Endothelial cell of umbilical vein (primary cell): ENCODE measurements around the gene SLC35G6. TPM values are rescaled to one million over a fixed set of nuclear protein-coding genes. Genes with fewer than 3 reads are reported as not detected.
"Not testable (repeated sequence)": the region's sequence is repeated elsewhere in the genome, so short reads cannot be mapped to it uniquely, and the experiment has no call there.

Experiments used
- BruUV-seq: library from RNA; stranded (reverse); fragments of 400-500 nt; replicated peaks from 2 replicates; lab custom pipeline; 2021; lab: Mats Ljungman, UMichigan
- CTCF ChIA-PET: fragments of 300-600, 350-600 bp; sonication (Branson Sonifier 250); formaldehyde crosslinking; loops from one replicate; lab custom pipeline; 2021; ENCODE audit warnings: antibody characterized with exemption, inconsistent platforms; lab: Charles Lee
- POLR2A ChIA-PET: fragments of 300-600, 350-600 bp; sonication (Branson Sonifier 250); formaldehyde crosslinking; loops from one replicate; lab custom pipeline; 2021; ENCODE audit warnings: antibody characterized with exemption, inconsistent platforms; lab: Charles Lee
- DNase-seq: peaks from one replicate; pipeline ENCODE4 v3.0.0-alpha.2; 2011; ENCODE audit warnings: low read depth, low spot score
- FAIRE-seq: peaks from 2 replicates; lab custom pipeline; 2011; peaks lifted over from hg19 to GRCh38; lab: Jason Lieb, UNC
- H2AFZ ChIP-seq: 2 replicates; pipeline ENCODE4 v1.6.0; 2012; ENCODE audit warnings: low read depth, low read length, control low read depth, inconsistent platforms
- H3K27ac ChIP-seq: 2 replicates; pipeline ENCODE4 v1.5.1; 2011; ENCODE audit warnings: low read depth, mild to moderate bottlenecking, control low read depth, low read length, moderate library complexity; ENCODE audit not compliant: insufficient read depth
- H3K27me3 ChIP-seq, 2 experiments: 2 replicates each; pipeline versions ENCODE4 v1.6.0 to v1.6.1; 2011; ENCODE audit warnings: low read length in 2 of 2, mixed read lengths in 1 of 2; ENCODE audit not compliant: control insufficient read depth in 2 of 2, insufficient read depth in 2 of 2
- H3K36me3 ChIP-seq, 2 experiments: 2 replicates in 1 of 2; 3 replicates in 1 of 2; pipeline ENCODE4 v1.5.1; 2011; ENCODE audit warnings: low read length in 2 of 2, mild to moderate bottlenecking in 1 of 2, moderate library complexity in 1 of 2; ENCODE audit not compliant: control insufficient read depth in 2 of 2, insufficient read depth in 2 of 2; ENCODE audit errors: extremely low read depth in 1 of 2
- H3K4me1 ChIP-seq: 3 replicates; pipeline ENCODE4 v1.5.1; 2011; ENCODE audit warnings: mild to moderate bottlenecking, low read length; ENCODE audit not compliant: control insufficient read depth, insufficient read depth; ENCODE audit errors: extremely low read depth
- H3K4me2 ChIP-seq: 2 replicates; pipeline ENCODE4 v1.6.1; 2011; ENCODE audit warnings: low read length, control low read depth, mixed read lengths; ENCODE audit not compliant: insufficient read depth
- H3K4me3 ChIP-seq, 3 experiments: fragments of 200-600 bp in 1 of 3; sonication (generic), shearing (Covaris generic) in 1 of 3; replicated peaks in 1 of 3; 2 replicates each; pipeline ENCODE4 v1.5.1; 2011 to 2016; ENCODE audit warnings: control low read depth in 3 of 3, low read length in 3 of 3, mild to moderate bottlenecking in 2 of 3, inconsistent platforms in 1 of 3, low read depth in 1 of 3, moderate library complexity in 1 of 3; ENCODE audit not compliant: insufficient read depth in 1 of 3
- H3K79me2 ChIP-seq: 2 replicates; pipeline ENCODE4 v1.6.0; 2012; ENCODE audit warnings: low read length, inconsistent platforms; ENCODE audit not compliant: control insufficient read depth, insufficient read depth
- H3K9ac ChIP-seq: replicated peaks from 2 replicates; pipeline ENCODE3; 2011; ENCODE audit warnings: low read length, control low read depth; ENCODE audit not compliant: insufficient read depth; ENCODE audit errors: extremely low read depth
- H3K9me1 ChIP-seq: replicated peaks from 3 replicates; pipeline ENCODE4 v1.6.0; 2011; ENCODE audit warnings: mild to moderate bottlenecking, low read length; ENCODE audit not compliant: control insufficient read depth, insufficient read depth; ENCODE audit errors: extremely low read depth
- H3K9me3 ChIP-seq: replicated peaks from 2 replicates; pipeline ENCODE4 v1.5.1; 2012; ENCODE audit warnings: low read length, inconsistent platforms; ENCODE audit not compliant: control insufficient read depth, insufficient read depth
- H4K20me1 ChIP-seq: replicated peaks from 2 replicates; pipeline ENCODE3; 2011; ENCODE audit warnings: mild to moderate bottlenecking, low read length; ENCODE audit not compliant: control insufficient read depth, insufficient read depth; ENCODE audit errors: extremely low read depth
- FOS ChIP-seq: IDR thresholded peaks from 2 replicates; pipeline ENCODE4 v1.6.1; 2011; ENCODE audit warnings: mild to moderate bottlenecking, low read length, moderate library complexity, borderline replicate concordance; ENCODE audit not compliant: insufficient read depth
- MYC ChIP-seq: IDR thresholded peaks from one replicate; pipeline ENCODE4 v1.6.1; 2011; ENCODE audit warnings: mild to moderate bottlenecking, low read depth, low read length
- POLR2A ChIP-seq: IDR thresholded peaks from 2 replicates; pipeline ENCODE4 v1.6.1; 2012; ENCODE audit warnings: low read depth, mild to moderate bottlenecking, control low read depth, low read length
- dilution Hi-C: fragments of 300-500 bp; cut with MboI; formaldehyde crosslinking; loops from one replicate; pipeline ENCODE4 v1.15.0; 2019; ENCODE audit warnings: low sequenced_read_pairs; ENCODE audit not compliant: extremely low pct_ligation_motif_present
- intact Hi-C: fragments of 100-400 bp; cut with micrococcal nuclease; formaldehyde crosslinking; loops from one replicate; pipeline ENCODE4 v1.10.0; 2022
- polyA plus RNA-seq, 4 experiments: library from polyadenylated mRNA; depleted of rRNA in 3 of 4; stranded (reverse) in 3 of 4; unstranded in 1 of 4; fragments of >200 nt; gene quantifications; 2 replicates each; pipeline versions ENCODE4 v1.2.1 to v1.2.3, GENCODE V29; 2011 to 2012; ENCODE audit warnings: missing spikeins in 1 of 4
- total RNA-seq: library from RNA; stranded (reverse); gene quantifications from 2 replicates; pipeline ENCODE4 v1.2.3, GENCODE V29; 2021

SLC35G6 gene
- total and polyA plus RNA-seq, 2 donors (not counting 3 experiments of a cell fraction or from before 2014, with no cell fraction given), result not detected

DNA sequence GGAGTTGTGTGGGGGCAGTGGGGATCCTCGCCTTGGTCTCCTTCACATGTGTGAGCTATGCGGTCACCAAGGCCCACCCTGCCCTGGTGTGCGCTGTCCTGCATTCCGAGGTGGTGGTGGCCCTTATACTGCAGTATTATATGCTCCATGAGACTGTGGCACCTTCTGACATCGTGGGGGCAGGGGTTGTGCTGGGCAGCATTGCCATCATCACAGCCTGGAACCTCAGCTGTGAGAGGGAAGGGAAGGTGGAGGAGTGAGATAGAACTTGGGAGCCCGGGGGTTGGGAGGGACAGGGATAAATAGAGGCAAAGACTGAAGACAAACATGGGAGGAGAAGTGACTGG, 1.5 kb downstream of the SLC35G6 start:
- H3K27ac ChIP-seq, DNase-seq, H4K20me1 ChIP-seq, dilution Hi-C loops, H3K9me1 ChIP-seq, H3K27me3 ChIP-seq, H3K4me2 ChIP-seq, H3K4me3 ChIP-seq, H3K9ac ChIP-seq, CTCF ChIA-PET, FAIRE-seq, H2AFZ ChIP-seq, H3K36me3 ChIP-seq, POLR2A ChIA-PET, BruUV-seq, H3K9me3 ChIP-seq: not testable (repeated sequence)
- Histone ChIP-seq H3K79me2 (peaks cover 44% of the 10 kb centered on the region), H3K4me1 (peaks cover 34% of the 10 kb centered on the region)
- intact Hi-C loops, result loop anchor here (10.0 kb wide), 1 partner anchor 202 kb away; the partner anchor contains the start of genes TP53 and WRAP53

DNA sequence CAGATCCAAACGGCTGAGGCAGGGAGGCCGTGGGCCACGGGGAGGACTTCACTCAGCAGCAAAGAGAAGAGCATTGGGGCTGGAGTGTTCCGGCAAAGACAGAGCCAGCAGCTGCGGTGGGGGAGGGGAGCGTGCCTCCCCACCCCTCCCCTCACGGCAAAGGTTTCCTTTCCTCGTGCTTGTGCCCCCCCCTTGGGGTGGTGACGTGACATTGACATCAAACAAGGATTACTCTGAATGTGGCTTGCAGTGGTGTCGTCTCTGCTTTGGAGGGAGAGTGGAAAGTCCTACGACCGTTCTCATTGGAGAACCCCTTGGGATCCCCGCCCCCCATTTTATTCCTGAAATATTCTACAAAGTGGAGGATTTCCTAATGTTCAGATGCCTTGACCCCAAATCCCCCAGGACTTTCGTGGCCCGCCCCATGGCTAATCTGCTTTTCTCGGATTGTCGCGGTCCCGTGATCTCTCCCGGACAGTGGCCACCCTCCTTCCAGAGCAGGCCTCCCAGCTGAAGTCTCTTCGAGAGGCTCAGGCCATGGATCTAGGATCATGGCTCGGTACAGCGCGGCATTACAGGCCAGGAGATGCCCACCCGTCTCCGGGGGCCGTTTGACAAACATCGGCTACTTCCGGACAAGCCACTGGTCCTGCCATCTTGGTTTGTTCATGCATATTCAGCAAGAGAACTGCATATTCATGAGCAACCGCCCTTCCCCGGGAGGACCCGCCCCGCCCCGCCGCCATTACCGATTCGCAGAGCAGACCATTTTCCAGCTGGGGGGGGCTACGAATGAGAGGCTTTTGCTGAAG, 2.2 kb downstream of the SLC35G6 start:
- Histone ChIP-seq H2AFZ (peak overlapping the region; percentile 90), H3K9me3 (no peaks in the 10 kb centered on the region), H4K20me1 (peaks cover 4% of the 10 kb centered on the region), H3K4me3 (peak overlapping the region; percentile 44 to 87 (median 76)), H3K4me1 (peaks cover 27% of the 10 kb centered on the region), H3K4me2 (peak overlapping the region; percentile 96), H3K36me3 (no peaks in the 10 kb centered on the region), H3K27ac (peak overlapping the region; percentile 100), H3K79me2 (peaks cover 42% of the 10 kb centered on the region), H3K9me1 (no peaks in the 10 kb centered on the region), H3K9ac (peak overlapping the region; percentile 99), H3K27me3 (no peaks in the 10 kb centered on the region)
- intact Hi-C loops (loop anchor here (1.0 to 10.0 kb wide), 8 partner anchors 14 to 201 kb away; partner anchors contain the start of genes MPDU1, PLSCR3, SENP3 and TMEM102), dilution Hi-C loops (no loop called here)
- TSS peak; percentile 82 for BruUV-seq
- FAIRE-seq (no peak), DNase-seq (peak; percentile 75)
- CTCF ChIA-PET, result interaction anchor here (0.7 to 1.0 kb wide), 4 partner anchors 47 to 128 kb away, joined by 3 to 7 read pairs (median 4); partner anchors contain the start of gene TMEM102
- POLR2A ChIA-PET, result interaction anchor here (0.6 to 2.4 kb wide), 14 partner anchors 7 to 133 kb away, joined by 3 to 8 read pairs (median 5); partner anchors contain the start of genes TMEM102, TMEM256 and TNFSF13
- no peak for TF ChIP-seq FOS
- TF ChIP-seq POLR2A, result peak; percentile 42
- TF ChIP-seq MYC, result peak; percentile 15
